ENCODE results near the gene KSR1.

DNA sequence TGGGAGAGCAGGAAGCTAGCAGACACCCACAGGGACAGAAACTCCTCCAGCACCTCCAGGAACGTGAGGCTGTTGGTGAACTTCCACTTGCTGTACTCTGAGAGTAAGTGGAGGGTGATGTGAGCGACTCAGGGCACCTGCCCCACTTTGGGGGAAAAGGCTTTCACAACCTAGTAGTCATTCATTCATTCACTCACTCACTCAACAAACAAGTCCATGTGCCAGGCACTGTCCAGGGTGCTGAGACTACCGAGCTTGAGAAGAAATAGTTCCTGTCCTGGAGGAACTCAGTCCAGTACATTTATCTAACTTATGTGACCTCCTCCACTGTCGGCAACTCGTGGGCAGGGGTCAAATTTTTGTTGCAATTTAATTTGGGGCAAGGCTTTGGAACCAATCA, 201.4 kb downstream of the KSR1 start:
- TF ChIP-seq, protein P1, sequence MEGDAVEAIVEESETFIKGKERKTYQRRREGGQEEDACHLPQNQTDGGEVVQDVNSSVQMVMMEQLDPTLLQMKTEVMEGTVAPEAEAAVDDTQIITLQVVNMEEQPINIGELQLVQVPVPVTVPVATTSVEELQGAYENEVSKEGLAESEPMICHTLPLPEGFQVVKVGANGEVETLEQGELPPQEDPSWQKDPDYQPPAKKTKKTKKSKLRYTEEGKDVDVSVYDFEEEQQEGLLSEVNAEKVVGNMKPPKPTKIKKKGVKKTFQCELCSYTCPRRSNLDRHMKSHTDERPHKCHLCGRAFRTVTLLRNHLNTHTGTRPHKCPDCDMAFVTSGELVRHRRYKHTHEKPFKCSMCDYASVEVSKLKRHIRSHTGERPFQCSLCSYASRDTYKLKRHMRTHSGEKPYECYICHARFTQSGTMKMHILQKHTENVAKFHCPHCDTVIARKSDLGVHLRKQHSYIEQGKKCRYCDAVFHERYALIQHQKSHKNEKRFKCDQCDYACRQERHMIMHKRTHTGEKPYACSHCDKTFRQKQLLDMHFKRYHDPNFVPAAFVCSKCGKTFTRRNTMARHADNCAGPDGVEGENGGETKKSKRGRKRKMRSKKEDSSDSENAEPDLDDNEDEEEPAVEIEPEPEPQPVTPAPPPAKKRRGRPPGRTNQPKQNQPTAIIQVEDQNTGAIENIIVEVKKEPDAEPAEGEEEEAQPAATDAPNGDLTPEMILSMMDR (IDR thresholded peaks at IDR 0.05) = no peak
- TF ChIP-seq POLR2A (IDR thresholded peaks at IDR 0.05) = no peak
- no peak for TF ChIP-seq EP300 (IDR thresholded peaks at IDR 0.05)
